ENCODE measurements around the gene ZNF184.
A peak's percentile ranks its signal among the peaks of the same experiment; 100 is the strongest.

Gene ZNF184

DNA sequence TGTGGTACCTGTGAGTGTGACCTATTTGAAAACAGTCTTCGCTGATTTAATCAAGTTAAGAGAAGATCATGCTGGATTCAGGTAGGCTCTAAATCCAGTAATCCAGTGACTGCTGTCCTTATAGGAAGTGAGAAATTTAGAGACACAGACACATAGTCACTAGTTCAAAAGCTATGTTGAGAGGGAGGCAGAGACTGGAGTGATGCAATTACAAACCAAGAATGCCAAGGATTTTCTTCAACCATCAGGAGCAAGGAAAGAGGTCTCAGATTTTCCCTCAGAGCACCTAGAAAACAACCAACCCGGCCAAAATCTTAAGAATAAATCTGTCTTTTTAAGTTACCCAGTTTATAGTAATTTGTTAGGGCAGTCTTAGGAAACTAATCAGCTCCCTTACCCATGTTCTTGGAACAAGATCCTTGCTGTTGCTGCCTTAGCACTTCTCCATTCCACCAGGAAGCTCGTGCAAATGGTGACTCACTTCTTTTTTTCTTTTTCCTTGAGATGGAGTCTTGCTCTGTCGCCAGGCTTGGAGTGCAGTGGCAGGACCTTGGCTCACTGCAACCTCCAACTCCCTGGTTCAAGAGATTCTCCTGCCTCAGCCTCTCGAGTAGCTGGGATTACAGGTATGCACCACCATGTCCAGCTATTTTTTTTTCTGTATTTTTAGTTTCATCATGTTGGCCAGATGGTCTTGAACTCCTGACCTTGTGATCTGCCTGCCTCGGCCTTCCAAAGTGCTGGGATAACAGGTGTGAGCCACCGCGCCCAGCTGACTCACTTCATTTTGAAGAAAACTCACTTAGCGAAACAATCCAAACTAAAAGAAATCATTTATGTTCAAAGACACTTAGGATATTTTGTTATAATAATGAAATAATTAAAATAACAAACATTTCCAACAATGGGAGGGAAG lies 34.4 kb upstream of the ZNF184 start:
- Histone ChIP-seq H2AFZ (ENCODE audit: low read length) (no peak overlapping the region), H3K4me2 (ENCODE audit: low read length) (no peak overlapping the region), H3K9ac (ENCODE audit: low read length) (no peak overlapping the region), H3K9me3 (ENCODE audit: low read length) (no peaks in the 10 kb centered on the region), H3K4me3 (ENCODE audit: low read depth, low read length, poor library complexity, severe bottlenecking) (no peak overlapping the region), H3K27ac (ENCODE audit: low read depth, low read length, poor library complexity, severe bottlenecking) (no peak overlapping the region), H4K20me1 (ENCODE audit: insufficient read depth, low read length) (no peaks in the 10 kb centered on the region), H3K4me1 (ENCODE audit: insufficient read depth, low read length, severe bottlenecking) (peaks cover 18% of the 10 kb centered on the region), H3K27me3 (ENCODE audit: insufficient read depth, low read length) (no peaks in the 10 kb centered on the region; the same call in 1 of the 2 replicates), H3K79me2 (ENCODE audit: insufficient read depth, low read length) (no peaks in the 10 kb centered on the region), H3F3A (ENCODE audit: insufficient read depth, low read length) (no peaks in the 10 kb centered on the region), H3K36me3 (ENCODE audit: insufficient read depth, low read length) (no peaks in the 10 kb centered on the region), H3K9me2 (ENCODE audit: low read depth, low read length) (no peaks in the 10 kb centered on the region)
- TF ChIP-seq, protein P1, sequence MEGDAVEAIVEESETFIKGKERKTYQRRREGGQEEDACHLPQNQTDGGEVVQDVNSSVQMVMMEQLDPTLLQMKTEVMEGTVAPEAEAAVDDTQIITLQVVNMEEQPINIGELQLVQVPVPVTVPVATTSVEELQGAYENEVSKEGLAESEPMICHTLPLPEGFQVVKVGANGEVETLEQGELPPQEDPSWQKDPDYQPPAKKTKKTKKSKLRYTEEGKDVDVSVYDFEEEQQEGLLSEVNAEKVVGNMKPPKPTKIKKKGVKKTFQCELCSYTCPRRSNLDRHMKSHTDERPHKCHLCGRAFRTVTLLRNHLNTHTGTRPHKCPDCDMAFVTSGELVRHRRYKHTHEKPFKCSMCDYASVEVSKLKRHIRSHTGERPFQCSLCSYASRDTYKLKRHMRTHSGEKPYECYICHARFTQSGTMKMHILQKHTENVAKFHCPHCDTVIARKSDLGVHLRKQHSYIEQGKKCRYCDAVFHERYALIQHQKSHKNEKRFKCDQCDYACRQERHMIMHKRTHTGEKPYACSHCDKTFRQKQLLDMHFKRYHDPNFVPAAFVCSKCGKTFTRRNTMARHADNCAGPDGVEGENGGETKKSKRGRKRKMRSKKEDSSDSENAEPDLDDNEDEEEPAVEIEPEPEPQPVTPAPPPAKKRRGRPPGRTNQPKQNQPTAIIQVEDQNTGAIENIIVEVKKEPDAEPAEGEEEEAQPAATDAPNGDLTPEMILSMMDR (IDR thresholded peaks at IDR 0.05; ENCODE audit: low read length) = no peak
- TF ChIP-seq EZH2 (IDR thresholded peaks at IDR 0.05; ENCODE audit: borderline replicate concordance, low read length) = no peak

DNA sequence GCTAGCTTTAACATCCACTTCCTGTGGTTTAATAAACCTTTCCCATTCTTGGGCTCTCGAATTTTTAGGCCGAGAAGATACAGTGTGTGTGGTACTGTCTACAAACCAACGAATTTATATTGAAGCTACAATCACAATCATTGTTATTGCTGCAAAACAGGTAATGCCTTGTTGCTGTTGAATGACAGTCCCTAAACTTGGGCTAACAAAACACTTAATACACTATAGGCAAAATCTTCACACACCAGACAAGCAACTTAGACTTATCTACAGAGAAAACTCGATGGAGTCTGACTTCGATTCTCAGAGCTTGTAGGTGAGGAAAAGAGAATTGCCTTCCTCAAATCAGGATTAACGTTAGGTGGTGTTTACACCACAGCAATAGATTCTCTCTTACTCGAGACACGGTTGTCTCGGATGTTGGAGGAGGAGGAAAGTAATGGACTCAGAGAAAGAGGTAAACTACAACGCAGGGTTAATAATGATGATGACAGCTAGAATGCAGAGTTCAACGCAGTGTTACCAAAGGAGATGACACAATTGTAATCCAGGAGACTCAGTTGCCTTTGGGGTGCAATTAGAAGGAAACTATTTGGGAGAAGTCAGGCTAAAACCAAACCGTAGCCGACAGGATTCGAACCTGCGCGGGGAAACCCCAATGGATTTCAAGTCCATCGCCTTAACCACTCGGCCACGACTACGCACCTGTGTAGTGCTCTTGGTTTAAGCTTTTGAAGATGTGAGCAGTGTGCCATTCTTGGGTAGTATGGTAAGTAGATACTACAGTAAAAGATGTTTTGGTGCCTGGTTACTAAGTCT lies 32.5 kb upstream of the ZNF184 start:
- H3K27ac ChIP-seq (ENCODE audit: low read depth, low read length, poor library complexity, severe bottlenecking) = no peak overlapping the region
- TF ChIP-seq EZH2 (IDR thresholded peaks at IDR 0.05; ENCODE audit: borderline replicate concordance, low read length) = no peak
- TF ChIP-seq, protein P1 (IDR thresholded peaks at IDR 0.05; ENCODE audit: low read length) = no peak
- H3K4me3 ChIP-seq (ENCODE audit: low read depth, low read length, poor library complexity, severe bottlenecking) = peak overlapping the region; percentile 6
- H3K4me2 ChIP-seq (ENCODE audit: low read length) = peak overlapping the region; percentile 34; the same call in 1 of the 2 replicates
- no peaks in the 10 kb centered on the region for H3K36me3 ChIP-seq (ENCODE audit: insufficient read depth, low read length)
- peaks cover 23% of the 10 kb centered on the region for H3K4me1 ChIP-seq (ENCODE audit: insufficient read depth, low read length, severe bottlenecking)
- H3K27me3 ChIP-seq (ENCODE audit: insufficient read depth, low read length) = no peaks in the 10 kb centered on the region; the same call in 1 of the 2 replicates
- H3K9me2 ChIP-seq (ENCODE audit: low read depth, low read length) = no peaks in the 10 kb centered on the region
- no peaks in the 10 kb centered on the region for H4K20me1 ChIP-seq (ENCODE audit: insufficient read depth, low read length)
- no peak overlapping the region for H3K9ac ChIP-seq (ENCODE audit: low read length)
- H3F3A ChIP-seq (ENCODE audit: insufficient read depth, low read length) = no peaks in the 10 kb centered on the region
- H2AFZ ChIP-seq (ENCODE audit: low read length) = no peak overlapping the region
- H3K9me3 ChIP-seq (ENCODE audit: low read length) = no peaks in the 10 kb centered on the region
- no peaks in the 10 kb centered on the region for H3K79me2 ChIP-seq (ENCODE audit: insufficient read depth, low read length)

DNA sequence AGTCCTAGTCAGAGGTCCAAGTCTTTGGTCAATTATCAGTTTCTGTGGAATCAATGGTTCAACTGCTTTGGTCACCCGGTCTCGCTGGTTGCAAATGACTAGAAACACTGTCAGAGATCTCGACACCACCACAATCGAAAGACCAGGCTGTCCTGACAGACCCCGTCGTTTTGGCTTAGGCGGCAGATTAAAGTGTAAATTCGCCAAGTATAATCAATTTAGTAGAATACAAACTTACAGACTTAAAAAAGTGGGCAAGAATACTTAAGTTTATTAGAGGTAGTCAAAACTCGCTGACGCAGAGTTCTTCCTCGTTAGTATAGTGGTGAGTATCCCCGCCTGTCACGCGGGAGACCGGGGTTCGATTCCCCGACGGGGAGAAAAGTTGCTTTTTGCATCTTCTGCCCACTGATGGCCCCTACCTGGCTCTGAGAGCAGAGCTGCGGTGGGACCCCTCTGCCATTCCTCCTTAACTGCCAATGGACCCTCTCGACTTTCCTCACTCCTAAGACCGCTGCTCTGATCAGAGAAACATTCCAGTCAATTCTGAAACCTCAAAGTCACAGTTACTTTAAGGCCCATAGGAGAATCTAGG lies 30.6 kb upstream of the ZNF184 start:
- Histone ChIP-seq H3K9me2 (ENCODE audit: low read depth, low read length) (no peaks in the 10 kb centered on the region), H3K36me3 (ENCODE audit: insufficient read depth, low read length) (no peaks in the 10 kb centered on the region), H3F3A (ENCODE audit: insufficient read depth, low read length) (no peaks in the 10 kb centered on the region), H2AFZ (ENCODE audit: low read length) (no peak overlapping the region), H3K4me1 (ENCODE audit: insufficient read depth, low read length, severe bottlenecking) (peaks cover 23% of the 10 kb centered on the region), H3K9ac (ENCODE audit: low read length) (peak overlapping the region; percentile 44), H3K27ac (ENCODE audit: low read depth, low read length, poor library complexity, severe bottlenecking) (no peak overlapping the region), H4K20me1 (ENCODE audit: insufficient read depth, low read length) (no peaks in the 10 kb centered on the region), H3K4me3 (ENCODE audit: low read depth, low read length, poor library complexity, severe bottlenecking) (peak overlapping the region; percentile 66), H3K27me3 (ENCODE audit: insufficient read depth, low read length) (no peaks in the 10 kb centered on the region; the same call in 1 of the 2 replicates), H3K79me2 (ENCODE audit: insufficient read depth, low read length) (no peaks in the 10 kb centered on the region), H3K4me2 (ENCODE audit: low read length) (peak overlapping the region; percentile 95), H3K9me3 (ENCODE audit: low read length) (no peaks in the 10 kb centered on the region)
- no peak for TF ChIP-seq EZH2 (IDR thresholded peaks at IDR 0.05; ENCODE audit: borderline replicate concordance, low read length)
- TF ChIP-seq, protein P1 (IDR thresholded peaks at IDR 0.05; ENCODE audit: low read length) = no peak

Data from OCI-LY1 (cell line).